GM12801 (cell line): ENCODE results near the gene RAD51B.

Source experiments
- TF ChIP-seq, protein P1 (sequence below): IDR thresholded peaks from one replicate; pipeline ENCODE4 v1.5.1; 2011; ENCODE audit warnings: control low read depth; ENCODE audit not compliant: insufficient read length; ENCODE audit errors: extremely low read depth

Gene RAD51B

GRCh38 chr14:68146818-68147217, 327.2 kb downstream of the RAD51B start:
- TF ChIP-seq, protein P1, sequence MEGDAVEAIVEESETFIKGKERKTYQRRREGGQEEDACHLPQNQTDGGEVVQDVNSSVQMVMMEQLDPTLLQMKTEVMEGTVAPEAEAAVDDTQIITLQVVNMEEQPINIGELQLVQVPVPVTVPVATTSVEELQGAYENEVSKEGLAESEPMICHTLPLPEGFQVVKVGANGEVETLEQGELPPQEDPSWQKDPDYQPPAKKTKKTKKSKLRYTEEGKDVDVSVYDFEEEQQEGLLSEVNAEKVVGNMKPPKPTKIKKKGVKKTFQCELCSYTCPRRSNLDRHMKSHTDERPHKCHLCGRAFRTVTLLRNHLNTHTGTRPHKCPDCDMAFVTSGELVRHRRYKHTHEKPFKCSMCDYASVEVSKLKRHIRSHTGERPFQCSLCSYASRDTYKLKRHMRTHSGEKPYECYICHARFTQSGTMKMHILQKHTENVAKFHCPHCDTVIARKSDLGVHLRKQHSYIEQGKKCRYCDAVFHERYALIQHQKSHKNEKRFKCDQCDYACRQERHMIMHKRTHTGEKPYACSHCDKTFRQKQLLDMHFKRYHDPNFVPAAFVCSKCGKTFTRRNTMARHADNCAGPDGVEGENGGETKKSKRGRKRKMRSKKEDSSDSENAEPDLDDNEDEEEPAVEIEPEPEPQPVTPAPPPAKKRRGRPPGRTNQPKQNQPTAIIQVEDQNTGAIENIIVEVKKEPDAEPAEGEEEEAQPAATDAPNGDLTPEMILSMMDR: no peak

DNA sequence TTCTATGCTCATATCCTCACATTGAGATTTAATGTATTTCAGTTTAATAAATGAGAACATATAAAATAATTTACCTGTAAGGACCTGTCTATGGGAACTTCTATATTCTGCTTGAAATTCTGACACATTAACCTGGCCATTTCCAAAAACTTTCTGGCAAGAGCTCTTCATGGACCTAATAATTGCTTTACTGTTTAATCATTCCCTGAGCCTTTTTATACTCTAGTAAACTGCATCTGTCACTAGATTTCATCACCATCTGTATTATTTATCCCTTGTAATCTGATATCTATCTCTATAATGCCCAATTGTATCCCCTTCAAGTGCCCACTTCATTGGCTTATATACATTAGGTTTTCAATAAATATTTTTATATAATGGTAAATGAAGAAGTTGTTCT, 327.7 kb downstream of the RAD51B start:
- TF ChIP-seq, protein P1: no peak

- TF ChIP-seq, protein P1: no peak
Observed at GRCh38 chr14:68148276-68148675, 328.7 kb downstream of the RAD51B start.

- TF ChIP-seq, protein P1: no peak
Observed at GRCh38 chr14:68148763-68149162, 329.2 kb downstream of the RAD51B start.

- TF ChIP-seq, protein P1: no peak
Observed at GRCh38 chr14:68153275-68153674, 333.7 kb downstream of the RAD51B start.

- TF ChIP-seq, protein P1: no peak
Observed at GRCh38 chr14:68154275-68154674, 334.7 kb downstream of the RAD51B start.

GRCh38 chr14:68157971-68158371, 338.4 kb downstream of the RAD51B start:
- TF ChIP-seq, protein P1: no peak

DNA sequence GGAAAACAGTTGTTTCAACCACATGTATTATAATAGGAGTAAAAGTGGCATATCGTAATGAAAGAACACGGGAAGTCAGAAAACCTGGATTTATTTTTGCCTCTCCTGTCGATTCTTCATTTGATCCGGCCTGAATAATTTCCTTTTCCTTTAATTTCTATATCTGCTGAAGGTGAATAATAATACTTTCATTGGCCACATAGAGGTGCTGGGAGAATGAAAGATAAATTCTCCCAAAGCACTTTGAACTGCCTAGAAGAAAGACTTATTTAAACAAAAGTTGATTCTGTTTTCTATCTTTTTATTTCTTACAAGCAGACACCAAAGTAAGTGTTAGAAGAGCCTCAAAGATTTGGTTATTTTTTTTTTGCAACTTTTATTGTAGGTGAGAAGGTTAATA, 339.1 kb downstream of the RAD51B start:
- TF ChIP-seq, protein P1: no peak
